PC-9 (cell line): ENCODE measurements around the gene CBX8.

Experiments used
- EZH2 ChIP-seq: fragments of 200-600 bp; sonication (generic); IDR thresholded peaks from 2 replicates; pipeline ENCODE4 v1.8.0; 2017; ENCODE audit warnings: antibody characterized with exemption, low read depth
- TF ChIP-seq, protein P1 (sequence below): fragments of 200-600 bp; sonication (generic); conservative IDR thresholded peaks from 2 replicates; pipeline ENCODE4 v1.6.1; 2017; ENCODE audit warnings: mixed run types, antibody characterized with exemption, mild to moderate bottlenecking, moderate library complexity

DNA sequence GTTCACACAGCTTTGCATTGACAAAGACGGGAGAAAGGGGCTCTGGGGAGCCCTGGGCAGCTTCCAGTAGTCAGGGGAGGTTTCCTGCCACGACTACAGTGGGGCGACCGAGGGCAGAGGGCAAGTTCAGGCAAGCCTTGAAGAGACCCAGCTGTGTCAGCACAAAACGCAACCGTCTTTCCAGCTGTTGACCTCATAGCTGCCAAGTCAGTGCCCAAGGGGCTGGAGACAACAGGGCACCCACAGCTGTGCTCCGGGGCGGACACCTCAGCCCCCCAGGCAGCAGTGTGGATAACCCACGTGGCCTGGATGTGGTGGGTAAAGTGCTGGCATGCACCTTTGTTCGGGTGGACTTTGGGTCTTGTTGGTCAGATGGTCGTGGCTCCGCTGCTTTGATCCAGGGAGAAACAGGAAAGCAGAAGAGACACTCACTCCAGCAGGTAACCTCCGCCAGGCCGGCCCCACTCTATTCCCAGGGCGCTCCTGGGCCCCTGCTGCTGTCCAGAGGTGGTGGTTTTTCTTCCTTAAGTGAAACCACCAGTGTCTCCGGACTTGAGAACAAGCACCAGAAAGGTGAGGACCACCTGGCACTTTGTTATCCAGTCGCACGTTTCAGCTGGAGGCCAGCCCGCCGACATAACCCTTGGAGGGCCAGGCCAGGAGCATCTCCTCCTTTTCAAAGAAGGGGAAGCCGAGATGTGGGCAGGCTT, 36.5 kb downstream of the CBX8 start:
- TF ChIP-seq, protein P1, sequence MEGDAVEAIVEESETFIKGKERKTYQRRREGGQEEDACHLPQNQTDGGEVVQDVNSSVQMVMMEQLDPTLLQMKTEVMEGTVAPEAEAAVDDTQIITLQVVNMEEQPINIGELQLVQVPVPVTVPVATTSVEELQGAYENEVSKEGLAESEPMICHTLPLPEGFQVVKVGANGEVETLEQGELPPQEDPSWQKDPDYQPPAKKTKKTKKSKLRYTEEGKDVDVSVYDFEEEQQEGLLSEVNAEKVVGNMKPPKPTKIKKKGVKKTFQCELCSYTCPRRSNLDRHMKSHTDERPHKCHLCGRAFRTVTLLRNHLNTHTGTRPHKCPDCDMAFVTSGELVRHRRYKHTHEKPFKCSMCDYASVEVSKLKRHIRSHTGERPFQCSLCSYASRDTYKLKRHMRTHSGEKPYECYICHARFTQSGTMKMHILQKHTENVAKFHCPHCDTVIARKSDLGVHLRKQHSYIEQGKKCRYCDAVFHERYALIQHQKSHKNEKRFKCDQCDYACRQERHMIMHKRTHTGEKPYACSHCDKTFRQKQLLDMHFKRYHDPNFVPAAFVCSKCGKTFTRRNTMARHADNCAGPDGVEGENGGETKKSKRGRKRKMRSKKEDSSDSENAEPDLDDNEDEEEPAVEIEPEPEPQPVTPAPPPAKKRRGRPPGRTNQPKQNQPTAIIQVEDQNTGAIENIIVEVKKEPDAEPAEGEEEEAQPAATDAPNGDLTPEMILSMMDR, result no peak
- TF ChIP-seq EZH2, result no peak
